Raji (cell line): ENCODE data around the gene C2orf92.

Experiments
- POLR2A ChIP-seq: IDR thresholded peaks from 2 replicates; pipeline ENCODE4 v1.6.1; 2011; ENCODE audit warnings: low read depth, low read length, control low read depth; ENCODE audit not compliant: insufficient read depth

Gene C2orf92

DNA sequence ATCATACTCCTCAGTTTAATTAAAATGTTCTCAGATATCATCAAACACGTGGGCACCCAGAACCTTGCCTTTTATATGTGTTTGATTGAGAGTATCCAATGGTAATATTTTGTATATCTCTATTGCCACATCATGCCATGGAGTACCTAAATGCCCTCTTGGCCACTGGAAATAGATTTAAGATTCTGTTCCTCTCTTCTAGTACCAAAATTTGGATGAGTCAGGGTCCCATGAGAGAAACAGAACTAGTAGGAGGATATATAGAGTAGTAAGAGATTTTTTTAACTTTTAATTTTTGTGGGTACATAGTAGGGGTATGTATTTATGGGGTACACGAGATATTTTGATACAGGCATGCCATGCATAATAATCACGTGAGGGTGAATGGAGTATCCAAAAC, 34.2 kb downstream of the C2orf92 start:
- no peak for TF ChIP-seq POLR2A

DNA sequence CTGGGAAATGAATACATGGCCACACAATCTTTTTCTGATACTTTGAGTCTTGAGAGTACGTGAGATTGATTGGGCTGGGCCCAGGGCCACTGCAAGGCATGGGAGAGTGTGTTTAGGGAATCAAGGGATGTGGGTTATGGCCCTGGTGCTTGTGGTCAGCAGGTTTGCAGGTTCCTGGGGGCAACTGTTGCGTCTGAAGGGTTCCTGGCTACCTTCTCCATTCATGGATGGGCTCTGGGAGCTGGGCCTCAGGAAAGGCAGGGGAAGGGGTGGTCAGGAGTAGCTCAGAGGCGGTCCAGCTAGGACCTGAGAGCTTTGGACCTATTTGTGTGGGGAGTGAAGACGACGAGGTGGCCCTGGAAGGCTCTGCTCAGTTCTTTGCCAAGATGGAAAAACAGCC, 35.5 kb downstream of the C2orf92 start:
- TF ChIP-seq POLR2A, result no peak

DNA sequence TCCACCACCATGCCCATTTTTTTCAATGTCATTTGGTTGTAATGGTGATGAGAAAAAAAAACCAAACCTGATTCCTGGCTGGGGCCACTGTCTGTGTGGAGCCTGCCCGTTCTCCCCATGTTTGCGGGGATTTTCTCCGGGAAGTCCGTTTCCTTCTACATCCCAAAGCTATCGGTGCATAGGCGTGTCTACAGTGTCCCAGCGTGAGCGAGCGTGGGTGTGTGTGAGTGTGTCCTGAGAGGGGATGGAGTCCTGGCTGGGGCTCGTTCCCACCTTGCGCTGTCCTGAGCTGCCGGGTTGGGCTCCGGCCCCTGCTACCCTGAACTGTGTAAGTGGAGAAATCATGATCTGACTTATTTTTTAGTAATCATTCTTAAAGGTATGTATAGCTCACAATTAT, 36.6 kb downstream of the C2orf92 start:
- TF ChIP-seq POLR2A, result no peak

DNA sequence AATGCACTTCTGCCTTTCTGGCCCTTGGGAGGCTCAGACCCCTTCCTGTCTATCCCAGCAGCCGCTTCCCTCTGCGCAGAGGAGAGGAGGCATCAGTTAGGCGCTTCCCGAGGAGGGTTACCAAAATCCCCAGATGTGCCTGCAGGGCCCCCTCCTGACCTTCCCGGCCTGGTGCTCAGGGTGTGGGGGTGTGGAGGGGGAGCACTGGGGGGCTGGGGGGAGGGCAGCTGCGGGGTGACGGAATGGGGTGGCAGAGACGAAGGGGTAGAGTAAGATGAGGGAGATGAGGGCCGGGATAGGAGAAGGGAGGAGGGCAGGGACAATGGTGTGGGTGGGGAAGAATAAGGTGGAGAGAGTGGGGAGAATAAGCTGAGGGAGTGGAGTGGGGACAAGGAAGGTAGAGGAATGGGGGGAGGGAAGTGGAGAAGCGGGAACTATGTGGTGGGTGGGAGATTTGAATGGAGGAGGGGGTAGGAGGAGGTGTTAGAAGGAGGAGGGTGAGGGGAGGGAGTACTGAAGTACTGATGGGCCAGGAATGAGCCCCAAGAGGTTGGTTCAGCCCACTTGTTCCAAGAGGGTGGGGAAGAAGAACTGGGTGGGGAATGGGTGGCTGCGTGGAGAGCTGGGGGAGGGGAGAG, 37.3 kb downstream of the C2orf92 start:
- TF ChIP-seq POLR2A, result no peak

DNA sequence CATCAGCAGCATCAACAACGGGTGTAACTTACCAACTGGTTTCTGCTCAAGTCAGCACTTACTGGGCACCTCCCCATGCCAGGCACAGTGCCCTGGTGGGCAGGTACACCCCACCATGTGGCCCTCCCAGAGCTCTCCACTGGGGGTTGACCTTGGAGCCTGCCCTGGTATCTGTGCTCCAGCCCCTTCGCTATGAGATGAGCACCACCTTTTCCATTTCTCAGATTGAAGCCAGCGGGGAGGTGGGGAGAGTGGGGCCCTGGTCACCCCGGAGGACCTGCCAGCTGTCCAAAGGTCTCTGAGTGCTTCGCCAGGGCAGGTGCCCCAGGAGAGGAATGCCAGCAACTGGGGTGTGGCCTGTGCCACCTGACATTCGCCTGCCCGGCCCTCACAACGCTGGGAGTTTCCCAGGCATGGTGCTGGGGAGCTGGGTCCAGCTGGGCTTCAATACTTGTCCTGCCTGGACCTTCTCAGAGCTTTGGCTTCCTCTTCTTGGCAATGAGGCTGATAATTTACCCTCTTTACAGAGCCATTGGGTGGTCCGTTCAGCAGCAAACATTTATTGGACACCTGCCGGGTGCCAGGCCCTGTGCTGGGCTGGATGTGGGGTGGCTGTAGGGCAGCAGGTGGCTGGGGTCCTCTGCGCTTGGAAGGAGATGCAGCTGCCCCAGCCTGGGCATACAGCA, 38.0 kb downstream of the C2orf92 start:
- no peak for TF ChIP-seq POLR2A

DNA sequence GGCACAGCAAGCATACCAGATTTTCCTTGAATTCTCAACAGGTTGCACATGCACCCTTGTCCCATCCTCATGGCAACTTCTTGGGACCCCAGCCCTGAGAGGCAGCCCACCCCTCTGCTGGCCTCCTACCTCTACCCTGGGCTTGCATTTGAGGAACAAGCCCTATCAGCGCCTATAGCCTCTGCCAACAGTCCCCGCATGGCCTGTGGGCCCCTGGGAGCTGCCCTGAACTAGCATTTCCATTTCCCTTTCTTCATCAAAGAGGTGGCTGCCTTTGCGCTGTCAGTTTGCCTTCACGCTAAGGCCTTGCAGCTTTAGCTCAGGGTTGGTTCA, 38.5 kb downstream of the C2orf92 start:
- TF ChIP-seq POLR2A, result no peak

DNA sequence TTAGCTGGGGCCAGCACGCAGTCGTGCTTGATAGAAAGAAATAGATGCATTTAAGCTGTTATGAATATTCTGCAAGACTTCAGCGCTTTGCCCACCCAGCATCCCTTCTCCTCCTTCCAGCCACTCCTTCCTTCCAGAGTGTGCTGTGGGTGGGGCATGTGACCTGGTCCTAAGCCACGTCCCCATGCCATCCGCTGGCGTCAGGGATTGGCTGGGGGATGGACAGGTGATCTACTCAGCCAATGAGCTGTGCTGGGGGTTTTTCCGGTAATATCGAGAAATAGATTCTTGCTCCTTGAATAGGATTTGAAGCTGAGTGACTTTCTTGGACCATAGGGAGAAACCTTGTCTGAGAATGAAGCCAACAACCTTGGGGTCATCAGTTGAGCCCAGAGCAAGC, 39.1 kb downstream of the C2orf92 start:
- no peak for TF ChIP-seq POLR2A

DNA sequence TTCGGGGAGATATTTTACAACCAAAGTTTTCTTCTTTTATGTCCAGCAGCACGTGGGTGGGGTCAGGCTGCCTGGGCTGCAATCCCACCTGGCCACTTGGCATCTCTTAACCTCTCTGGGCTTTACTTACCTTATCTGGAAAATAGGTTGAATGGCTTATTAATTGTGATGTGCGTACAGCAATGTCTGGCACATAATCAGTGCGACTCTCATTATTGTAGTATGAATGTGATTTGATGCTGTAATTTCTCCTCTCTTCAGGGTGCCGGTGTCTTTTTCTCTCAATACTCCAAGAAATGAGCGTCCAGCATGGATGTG, 41.8 kb downstream of the C2orf92 start:
- no peak for TF ChIP-seq POLR2A

DNA sequence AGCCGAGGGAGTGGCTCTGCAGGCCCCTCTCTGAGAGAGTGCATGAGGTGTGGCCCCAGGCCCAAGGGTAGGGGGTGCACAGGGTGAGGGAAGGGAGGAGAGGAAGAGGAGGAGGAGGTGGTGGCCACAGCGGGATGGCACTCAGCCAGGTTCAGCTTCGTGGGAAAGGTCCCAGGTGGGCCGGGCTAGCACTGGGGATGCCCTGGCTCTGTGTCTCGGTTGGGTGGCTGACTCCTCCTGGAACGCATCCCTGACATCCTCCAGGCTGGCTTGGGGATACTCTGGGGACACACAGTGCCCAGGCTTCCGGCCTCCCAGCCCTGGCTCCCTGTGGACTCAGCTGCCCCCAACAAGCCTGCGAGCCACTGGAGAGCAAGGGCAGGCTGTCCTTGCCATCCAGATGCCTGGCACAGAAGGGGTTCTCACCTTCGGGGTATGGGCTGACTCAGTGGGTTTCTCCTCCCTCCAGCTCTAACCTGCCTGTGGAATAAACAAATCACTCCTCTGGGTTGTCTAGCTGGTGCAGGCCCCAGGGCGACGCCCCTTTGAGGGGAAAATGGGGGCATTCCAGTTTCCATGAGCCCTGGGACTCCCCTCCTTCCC, 43.3 kb downstream of the C2orf92 start:
- no peak for TF ChIP-seq POLR2A

DNA sequence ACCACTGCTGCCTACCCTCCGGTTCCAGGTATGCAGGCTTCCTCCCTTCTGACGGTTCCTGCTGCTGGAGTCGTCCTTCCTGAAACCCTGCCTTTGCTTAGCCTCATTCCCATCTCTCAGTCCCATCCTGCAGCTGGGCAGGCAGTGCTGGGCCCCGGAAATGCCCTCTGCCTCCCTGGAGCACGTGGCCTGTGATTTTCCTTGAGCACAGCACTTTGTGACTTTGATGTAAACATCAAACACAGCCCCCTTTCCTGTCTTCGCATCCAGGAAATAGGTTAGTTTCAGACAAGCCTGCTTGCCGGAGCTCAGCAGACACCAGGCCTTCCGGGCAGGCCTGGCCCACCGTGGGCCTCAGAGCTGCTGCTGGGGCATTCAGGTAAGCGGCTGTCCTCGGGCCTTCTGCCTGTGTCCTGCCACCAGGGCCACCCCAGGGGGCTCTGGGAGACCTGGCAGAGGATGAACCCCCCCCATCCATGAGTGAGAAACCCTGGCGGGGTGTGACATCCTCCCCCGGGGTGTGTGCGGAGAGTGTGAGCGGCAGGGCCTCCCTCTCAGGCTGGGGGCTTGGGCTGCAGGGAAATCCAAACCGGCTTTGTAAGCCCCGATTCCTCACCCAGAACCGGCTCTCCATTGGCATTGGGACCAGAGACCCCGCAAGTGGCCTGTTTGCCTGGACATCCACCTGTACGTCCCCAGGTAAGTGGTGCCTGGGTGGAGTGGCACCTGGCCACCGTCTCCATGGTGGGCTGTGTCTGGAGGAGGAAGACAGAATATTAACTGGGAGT, 44.0 kb downstream of the C2orf92 start, which contains the start of gene ZAP70:
Gene ZAP70 (plus strand): TSS at position 281 of the 788 bp plus-strand sequence. CDS start 10,461 bp downstream, outside the sequence.
- TF ChIP-seq POLR2A, result no peak

DNA sequence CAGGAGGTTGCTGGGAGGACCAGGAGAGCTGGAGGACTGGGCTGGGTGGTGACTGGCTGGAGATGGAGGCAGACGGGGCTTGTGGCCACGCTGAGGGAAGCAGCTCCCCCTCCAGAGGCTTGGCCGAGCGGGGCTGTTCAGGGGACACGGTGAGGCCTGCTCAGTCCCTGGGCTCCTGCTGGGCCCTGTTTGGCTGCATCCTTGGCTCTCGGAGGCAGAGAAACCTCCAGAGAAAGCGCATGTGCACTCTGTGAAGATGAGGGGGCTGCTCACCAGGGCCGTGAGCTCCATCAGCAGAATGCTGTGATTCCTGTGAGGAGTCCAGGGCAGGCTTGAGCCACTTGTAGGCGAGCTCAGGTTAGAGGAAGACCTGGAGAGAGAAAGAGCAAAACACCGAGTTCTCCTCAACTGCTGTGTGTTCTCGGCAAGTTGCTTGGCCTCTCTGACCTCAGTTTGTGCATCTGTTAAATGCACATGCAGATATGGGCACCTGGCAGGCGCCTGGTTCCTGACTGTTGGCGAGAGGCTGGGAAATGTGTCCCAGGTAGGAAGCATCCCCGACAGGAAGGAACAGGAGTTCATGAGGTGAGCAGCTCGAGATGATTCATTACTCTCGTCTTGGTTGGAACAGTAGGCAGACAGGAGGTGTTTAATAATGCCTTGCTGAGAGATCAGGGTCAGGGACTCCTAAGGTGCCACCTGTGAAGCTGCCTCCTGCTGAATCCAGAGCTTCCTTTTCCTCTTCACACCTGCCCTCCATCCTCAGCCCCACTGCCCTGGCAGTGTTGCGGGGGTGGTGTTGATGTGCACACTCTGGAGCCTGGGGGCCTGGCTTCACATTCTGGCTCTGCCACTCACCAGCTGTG, 44.8 kb downstream of the C2orf92 start:
- TF ChIP-seq POLR2A, result no peak

DNA sequence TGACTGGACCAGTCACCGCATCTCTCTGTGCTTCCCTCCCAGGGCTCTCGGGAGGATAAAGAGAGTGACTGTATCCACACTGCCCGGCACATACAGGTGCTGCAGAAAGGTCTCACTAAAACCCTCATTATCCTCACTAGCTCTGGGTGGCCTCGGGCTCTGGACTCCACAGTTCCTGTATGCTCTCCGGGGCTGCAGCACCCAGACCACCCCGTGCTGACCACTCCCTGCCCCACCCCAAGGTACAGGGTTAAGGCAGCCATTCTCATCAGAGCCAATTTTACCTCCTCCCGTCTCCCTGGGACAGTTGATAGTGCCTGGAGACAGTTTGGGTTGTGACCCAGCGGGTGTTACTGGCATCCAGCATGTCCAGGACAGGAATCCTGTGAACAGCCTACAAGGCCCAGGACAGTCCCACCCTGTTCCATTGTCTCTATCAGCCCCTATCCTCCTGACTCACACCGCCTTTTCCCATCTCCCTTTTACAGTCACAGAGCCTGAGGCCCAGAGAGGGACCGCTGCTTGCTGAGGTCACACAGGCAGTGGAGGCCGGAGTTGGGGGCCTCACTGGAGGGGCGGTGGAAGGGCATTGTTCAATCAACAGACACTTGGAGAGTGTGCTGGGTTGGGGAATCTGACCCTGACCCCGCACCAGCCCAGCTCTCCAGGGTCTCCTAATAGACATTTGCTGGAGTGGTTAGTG, 45.6 kb downstream of the C2orf92 start:
- TF ChIP-seq POLR2A, result no peak

DNA sequence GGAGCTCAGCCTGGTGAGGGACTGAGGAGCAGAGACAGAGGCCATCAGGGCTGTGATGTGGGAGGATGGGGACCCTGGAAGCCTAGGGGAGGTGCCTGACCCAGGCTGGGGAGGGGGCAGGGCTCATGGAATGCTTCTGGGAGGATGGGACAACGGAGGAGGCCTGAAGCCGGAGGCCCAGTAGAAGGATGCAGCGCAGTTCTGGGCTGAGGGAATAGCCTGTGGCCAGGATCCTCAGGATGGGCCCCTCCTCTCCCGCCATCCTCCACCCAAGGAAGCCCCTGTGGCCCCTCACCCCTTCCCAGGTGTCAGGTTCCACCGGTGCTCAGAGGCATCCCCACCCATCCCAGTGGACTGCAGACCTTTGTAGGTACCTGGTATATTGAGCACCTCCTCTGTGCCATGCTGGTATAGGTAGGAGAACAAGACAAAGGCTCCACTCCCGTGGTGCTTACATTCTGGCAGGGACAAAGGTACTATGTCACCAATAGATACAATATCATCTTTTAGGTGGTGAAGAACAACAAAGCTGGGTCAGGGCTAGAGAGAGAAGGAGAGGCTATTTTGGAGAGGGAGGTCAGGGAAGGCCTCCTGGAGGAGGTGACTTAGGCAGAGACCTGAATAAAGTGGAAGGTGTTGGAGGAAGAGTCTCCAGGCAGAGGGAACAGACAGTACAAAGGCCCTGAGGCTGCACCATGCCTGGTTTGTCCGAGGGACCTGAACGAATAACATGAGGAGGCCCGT, 46.6 kb downstream of the C2orf92 start:
- no peak for TF ChIP-seq POLR2A
